Subcutaneous adipose tissue (tissue), 4 donors: Measurements from ENCODE around the gene ACTR1A. TPM values are rescaled to one million over a fixed set of nuclear protein-coding genes. Genes with fewer than 3 reads are reported as not detected.

Source experiments
- total RNA-seq, 4 donors: library from RNA; depleted of rRNA; stranded (reverse); fragments of >200 nt; gene quantifications; one replicate each; pipeline ENCODE4 v1.1.0, GENCODE V29; 2016
- TF ChIP-seq, protein P1 (sequence below): fragments of 450-650 bp; IDR thresholded peaks from one replicate; pipeline ENCODE4 v1.5.1; 2016; ENCODE audit warnings: low read depth, mild to moderate bottlenecking, control low read depth, antibody characterized with exemption, moderate library complexity

ACTR1A gene
- total RNA-seq, 4 donors from 2014 or later, result 86.0 to 147 (median 88.3) TPM

DNA sequence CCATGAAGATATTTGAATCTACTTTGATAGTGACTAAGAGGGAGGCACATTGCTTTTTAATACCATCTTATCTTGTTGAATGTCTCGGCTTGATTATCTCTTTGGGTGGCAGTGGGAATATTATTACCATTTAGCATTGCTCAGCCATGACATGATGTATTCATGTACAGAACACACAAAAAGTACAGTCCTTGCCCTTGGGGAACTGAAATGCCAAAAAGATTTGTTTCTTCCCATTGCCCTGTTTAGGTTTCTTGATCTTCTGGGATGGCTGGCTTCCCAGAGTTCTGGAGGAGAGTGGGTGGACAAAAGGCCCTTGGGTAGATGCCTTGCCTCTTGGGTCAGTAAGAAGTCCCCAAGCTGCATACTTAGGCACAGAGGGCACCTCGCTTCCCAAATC is 25.0 kb upstream of the ACTR1A start:
- TF ChIP-seq, protein P1, sequence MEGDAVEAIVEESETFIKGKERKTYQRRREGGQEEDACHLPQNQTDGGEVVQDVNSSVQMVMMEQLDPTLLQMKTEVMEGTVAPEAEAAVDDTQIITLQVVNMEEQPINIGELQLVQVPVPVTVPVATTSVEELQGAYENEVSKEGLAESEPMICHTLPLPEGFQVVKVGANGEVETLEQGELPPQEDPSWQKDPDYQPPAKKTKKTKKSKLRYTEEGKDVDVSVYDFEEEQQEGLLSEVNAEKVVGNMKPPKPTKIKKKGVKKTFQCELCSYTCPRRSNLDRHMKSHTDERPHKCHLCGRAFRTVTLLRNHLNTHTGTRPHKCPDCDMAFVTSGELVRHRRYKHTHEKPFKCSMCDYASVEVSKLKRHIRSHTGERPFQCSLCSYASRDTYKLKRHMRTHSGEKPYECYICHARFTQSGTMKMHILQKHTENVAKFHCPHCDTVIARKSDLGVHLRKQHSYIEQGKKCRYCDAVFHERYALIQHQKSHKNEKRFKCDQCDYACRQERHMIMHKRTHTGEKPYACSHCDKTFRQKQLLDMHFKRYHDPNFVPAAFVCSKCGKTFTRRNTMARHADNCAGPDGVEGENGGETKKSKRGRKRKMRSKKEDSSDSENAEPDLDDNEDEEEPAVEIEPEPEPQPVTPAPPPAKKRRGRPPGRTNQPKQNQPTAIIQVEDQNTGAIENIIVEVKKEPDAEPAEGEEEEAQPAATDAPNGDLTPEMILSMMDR, result no peak

DNA sequence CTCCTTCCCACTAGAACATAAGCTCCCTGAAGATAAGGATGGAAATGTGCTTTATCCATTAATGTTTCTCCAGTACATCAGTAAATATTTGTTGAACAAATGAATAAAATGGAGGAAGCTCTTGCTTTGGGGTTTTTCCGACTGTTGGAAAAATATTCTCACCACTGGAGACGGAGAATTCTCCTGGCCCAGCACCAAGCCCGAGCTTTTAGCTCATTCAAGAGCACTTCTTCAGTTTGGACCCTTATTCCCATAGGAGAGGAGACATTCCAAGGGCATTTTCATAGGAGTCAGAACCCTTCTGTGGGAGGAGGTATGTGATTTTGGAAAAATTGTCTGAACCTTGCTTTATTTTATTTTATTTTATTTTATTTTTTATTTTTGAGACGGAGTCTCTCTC is 22.2 kb upstream of the ACTR1A start:
- TF ChIP-seq, protein P1, result no peak

DNA sequence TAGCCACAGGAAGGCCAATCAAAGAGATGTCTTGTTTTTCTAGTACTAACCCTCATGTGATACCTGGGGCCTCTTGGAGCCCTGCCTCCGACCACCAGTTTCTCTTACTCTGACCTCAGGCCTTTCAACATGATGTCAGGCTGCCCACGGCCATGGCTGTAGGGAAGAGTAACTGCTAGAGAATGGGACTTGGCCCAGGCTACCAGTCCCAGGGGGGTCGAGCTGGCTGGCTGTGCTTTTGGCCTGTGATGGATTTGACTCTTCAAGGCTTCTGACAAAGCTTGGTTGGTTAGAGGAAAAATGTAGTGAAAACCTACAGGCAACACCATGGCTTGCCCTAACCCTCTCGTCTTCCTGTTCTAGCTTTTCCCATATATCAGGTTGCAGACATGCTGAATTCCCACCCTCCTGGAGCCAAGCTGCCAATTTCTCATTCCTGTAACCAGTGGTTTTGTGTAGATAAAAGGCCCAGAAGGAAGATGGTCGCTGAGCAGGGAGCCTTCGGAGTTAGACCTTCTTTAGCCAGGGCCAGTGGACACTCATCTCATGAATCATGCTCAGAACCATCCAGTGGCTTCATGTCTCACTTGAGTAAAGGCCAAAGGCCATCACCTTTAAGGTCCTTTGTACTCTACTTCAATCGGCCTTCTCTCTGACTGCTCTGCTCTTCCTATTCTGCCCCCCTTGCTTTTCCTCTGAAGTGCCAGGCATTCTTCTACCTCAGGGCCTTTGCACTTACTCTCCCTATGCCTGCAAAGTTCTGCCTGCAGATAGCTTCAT is 20.9 kb upstream of the ACTR1A start:
- TF ChIP-seq, protein P1, result no peak

DNA sequence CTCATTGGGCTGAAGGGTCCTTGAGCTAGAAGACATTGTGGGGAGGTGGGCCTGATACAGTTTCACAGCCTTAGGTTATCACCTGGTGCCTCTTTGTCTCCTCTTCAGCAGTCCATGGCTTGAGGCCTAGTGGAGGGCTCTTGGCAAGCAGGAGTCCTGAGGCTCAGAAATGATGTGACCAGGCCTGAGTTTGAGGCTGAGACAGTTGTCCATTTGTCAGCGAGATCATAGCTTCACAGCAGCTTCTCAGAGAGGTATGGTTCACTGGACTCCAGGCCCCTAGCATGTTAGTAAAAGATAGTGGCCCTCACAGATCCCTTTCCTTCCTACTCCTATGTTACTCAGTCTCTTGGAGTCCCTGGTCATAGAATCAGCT is 20.4 kb upstream of the ACTR1A start:
- TF ChIP-seq, protein P1, result no peak

DNA sequence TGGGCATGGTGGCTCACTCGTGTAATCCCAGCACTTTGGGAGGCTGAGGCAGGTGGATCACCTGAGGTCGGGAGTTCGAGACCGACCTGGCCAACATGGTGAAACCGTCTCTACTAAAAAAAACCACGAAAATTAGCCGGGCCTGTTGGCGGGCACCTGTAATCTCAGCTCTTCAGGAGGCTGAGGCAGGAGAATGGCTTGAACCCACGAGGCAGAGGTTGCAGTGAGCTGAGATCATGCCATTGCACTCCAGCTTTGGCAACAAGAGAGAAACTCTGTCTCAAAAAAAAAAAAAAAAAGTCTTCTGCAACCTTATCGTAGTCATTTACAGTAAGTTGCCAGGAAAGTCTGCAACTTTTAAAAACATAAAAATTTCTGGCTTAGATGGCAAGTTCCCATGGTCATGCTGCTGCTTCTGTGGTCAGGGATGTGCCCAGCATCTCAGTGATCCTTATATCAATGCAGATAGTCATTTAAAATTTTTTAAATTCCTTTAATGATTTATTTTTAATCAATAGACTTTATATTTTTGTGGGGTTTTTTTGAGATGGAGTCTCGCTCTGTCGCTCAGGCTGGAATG is 16.8 kb upstream of the ACTR1A start:
- TF ChIP-seq, protein P1, result no peak

DNA sequence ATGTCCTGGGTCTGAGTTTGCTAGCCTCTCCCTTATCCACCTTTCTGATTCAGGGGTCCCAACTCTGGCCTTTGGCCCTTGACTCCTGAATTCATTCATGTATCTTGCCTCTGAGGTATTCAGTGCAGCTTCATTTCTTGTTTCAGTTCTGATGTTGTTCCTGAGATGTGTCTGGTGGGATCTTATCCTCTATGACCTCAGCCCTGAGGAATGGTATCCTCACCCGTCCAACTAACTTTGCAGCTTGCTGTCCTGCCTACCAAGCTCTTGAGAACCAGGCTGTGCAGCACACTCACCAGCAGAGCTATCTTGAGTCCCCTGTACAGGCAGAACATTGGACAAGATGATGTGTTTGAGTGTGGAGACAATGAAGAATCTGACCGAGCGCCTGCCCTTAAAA is 15.0 kb upstream of the ACTR1A start:
- TF ChIP-seq, protein P1, result no peak

DNA sequence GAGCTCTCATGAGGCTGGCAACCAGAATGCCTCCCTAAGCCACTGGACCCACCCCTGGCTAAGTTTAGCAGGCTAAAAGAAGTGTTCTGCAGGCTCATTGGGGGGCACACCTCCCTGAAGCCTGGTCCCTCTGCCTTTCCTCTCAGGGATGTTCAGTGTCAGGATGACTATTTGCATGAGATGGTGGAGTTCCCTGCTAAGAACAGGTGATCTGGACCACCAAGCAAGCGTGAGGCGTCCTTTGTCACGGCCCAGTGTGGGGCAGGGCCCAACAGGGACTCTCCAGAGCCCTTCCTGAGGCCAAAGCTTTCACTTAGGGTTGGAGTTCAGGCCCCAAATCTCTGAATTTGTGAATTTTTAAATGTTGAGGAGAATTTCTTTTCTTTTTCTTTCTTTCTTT is 13.2 kb upstream of the ACTR1A start:
- TF ChIP-seq, protein P1, result no peak
